K562 treated with DMSO at 1 percent for 4 hours (cell line): Measurements from ENCODE around the gene TRMT11. TPM values are rescaled to one million over a fixed set of nuclear protein-coding genes. Genes with fewer than 3 reads are reported as not detected.

Source experiments
- total RNA-seq: library from RNA; unstranded; fragments of 300-600 nt; gene quantifications from 2 replicates; pipeline ENCODE4 v1.2.3, GENCODE V29; 2022; ENCODE audit not compliant: insufficient read depth

The TRMT11 gene
- 6.0 and 7.0 TPM in 2 replicates for total RNA-seq

DNA sequence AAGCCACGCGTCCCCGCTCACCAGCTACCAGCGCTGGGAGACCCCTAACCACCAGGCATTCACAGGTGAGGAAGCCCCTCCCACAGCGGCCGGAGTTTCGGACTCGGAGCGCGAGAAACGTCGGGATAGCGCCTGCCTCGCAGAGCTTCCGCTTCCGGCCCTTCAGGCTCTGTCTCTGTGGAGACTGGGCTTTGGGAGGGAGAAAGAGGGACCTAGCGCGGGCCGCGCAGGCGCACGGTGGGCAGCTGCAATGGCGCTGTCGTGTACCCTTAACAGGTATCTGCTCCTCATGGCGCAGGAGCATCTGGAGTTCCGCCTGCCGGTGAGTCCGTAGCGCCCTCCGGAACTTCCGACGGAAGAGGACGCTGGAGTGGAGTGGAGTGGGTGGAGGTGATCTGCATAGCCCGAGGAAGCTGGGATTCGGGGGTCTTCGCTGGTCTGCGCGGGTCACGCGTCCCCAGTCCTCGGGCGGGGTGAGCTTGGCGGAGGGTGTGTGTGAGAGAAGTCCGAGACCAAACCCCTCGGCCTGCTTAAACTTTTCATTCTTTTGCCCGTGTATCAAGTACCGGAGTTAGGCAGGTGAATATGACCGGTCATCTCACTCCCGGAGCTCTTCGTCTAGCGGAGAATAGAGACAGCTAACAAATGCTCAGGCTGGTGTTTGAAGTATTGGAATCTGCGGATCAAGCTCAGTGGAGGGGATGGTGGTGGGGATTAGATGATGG, at the start of gene TRMT11:
TRMT11 (plus strand) TSS at position 240 of the 725 bp plus-strand sequence; CDS start at position 251, 11 bp downstream.

DNA sequence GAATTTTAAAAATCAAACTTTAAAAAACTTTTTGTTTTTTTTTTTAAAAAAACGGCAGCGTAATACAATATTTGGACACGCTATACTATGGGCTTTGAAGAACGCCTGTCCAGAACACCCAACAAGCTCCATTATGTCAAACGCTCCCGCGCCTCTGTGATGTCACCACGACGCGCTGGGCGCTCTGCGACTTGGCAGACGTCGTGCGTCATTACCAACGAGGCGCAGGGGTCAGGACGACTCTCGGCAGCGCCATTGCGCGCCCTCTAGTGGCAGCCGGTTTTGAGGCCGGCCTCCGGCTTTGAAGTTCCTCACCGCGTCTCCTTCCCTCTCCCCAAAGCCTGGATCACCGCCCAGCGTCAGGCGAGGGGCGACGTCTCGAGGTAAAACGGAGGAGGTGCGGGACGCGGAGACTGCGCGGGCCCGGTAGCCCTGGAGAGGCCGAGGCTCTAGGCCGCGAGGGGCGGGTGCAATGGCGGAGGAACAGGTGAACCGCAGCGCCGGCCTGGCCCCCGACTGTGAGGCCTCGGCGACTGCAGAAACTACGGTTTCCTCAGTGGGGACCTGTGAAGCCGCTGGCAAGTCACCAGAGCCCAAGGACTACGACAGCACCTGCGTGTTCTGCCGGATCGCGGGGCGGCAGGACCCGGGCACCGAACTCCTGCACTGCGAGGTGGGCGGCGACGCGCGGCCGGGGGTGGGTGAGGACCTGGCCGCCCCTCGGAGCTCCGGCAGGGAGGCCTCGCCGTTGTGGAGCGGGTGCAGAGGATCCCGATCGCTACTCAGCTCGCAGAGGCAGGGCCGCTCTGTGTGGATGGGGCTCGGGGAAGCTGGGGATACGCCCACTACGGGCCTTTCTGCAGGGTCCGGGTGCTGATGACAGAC, 29.6 kb upstream of the TRMT11 start, which contains the start of gene HINT3:
HINT3 (plus strand) TSS at position 265 of the 885 bp plus-strand sequence; CDS start at position 473, 208 bp downstream.

Other genes with a start within 250 kb of the TRMT11 start
- gene HEY2, start 236.9 kb upstream of the TRMT11 start, total RNA-seq, result not detected in 2 replicates
- gene NCOA7, start 195.6 kb upstream of the TRMT11 start, total RNA-seq, result 10.7 and 12.3 TPM in 2 replicates
- 14.3 and 16.0 TPM in 2 replicates for gene HINT3, start 29.8 kb upstream of the TRMT11 start, total RNA-seq